DMS153 treated with DMSO at 0.1 percent for 48 hours (cell line): Measurements from ENCODE around the gene PDLIM1.

ENCODE experiments used
- DNase-seq: peaks from one replicate; lab custom pipeline; 2025; ENCODE audit not compliant: unreplicated experiment; lab: John Stamatoyannopoulos, UW

PDLIM1 gene

DNA sequence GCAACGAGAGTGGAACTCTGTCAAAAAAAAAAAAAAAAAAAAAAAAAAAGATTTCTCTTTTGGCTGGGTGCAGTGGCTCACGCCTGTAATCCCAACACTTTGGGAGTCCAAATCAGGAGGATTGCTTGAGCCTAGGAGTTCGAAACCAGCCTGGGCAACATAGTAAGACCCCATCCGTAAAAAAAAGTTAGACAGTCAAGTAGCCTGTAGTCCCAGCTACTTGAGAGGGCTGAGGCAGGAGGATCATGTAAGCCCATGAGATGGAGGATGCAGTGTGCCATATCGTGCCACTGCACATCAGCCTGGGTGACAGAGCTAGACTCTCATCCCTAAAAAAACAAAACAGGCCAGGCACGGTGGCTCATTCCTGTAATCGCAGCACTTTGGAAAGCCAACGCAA, 25.2 kb downstream of the PDLIM1 start:
- DNase-seq, result no peak

DNA sequence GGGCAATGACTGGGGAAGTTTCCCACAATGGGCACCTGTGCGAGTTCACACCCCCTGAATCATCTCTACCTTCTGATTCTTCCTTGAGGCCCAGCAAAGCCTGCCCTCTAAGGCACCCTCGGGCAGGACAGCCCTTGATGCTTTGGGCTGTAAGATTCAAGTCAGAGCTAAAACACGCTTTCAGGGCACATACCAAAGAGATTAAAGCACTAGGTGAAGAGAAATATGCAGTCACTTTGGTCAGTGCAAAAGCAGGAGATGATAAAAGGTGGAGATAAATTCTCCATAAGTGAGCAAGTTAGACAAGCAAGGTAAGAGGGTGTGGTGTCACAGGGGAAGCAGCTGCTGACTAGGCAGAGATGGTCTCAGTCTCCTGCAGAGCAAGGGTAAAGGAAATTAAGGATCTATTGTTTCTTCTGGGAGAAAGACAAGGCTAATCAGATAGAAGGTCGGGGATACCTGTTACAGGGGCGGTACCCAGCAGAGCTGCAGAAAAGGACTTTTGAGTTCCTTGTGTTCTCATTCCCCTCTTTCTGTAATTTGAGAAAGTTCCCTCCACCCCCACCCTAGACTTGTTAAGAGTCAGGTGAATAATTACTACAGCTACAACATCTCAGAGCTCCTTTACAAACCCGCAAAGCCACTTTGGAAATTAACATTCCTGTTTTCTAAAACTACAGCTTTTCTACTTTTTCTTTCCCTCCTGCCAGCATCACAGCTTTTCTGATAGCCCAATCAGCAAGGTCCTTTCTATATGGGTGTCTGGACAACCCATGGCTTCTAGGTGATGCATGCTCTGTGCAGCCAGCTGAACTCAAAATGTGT, 26.4 kb downstream of the PDLIM1 start:
- no peak for DNase-seq

DNA sequence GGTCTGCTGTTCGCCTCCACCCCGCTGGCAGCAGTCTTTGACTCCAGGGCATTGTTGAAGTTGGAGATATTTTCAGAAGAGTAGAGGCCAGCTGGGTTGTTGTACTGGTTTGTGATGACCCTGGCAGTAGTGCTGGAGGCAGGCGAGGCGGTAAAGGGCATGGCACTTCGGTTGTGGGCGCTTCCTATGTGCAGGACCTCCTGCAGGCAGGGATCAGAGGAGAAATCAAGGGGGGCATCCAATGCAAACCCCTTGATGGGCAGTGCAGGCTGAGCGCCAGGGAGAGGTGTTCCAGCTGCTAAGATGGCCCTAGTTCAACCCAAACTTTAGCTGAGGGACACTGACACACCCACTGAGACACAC, 27.0 kb downstream of the PDLIM1 start:
- no peak for DNase-seq

DNA sequence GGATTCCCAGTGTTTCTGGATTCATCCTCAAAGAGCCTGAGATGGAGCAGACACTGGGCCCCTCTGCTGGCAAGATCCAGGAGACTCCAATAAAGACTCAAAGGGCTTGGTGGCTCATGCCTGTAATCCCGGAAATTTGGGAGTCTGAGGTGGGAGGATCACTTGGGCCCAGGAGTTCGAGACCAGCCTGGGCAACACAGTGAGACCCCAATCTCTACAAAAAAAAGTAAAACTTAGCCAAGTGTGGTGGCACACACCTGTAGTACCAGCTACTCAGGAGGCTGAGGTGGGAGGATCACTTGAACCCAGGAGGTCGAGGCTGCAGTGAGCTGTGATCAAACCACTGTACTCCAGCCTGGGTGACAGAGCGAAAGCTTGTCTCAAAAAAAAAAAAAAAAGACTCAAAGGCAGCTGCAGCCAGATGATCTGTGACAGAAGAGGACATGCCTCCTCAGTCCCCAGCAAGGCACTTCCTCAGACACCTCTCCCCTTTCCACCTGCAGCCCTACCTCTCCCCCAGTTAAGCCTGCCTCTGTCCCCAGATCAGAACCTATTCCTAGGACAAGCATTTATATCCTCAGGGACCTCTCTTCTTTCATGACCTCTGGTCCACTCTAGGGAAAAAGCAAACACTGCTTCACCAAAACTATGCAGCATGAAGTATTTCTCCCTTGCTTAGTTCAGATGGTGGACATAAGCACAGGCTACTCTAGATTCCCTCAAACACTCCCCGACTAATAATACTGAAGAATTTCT, 27.9 kb downstream of the PDLIM1 start:
- no peak for DNase-seq

DNA sequence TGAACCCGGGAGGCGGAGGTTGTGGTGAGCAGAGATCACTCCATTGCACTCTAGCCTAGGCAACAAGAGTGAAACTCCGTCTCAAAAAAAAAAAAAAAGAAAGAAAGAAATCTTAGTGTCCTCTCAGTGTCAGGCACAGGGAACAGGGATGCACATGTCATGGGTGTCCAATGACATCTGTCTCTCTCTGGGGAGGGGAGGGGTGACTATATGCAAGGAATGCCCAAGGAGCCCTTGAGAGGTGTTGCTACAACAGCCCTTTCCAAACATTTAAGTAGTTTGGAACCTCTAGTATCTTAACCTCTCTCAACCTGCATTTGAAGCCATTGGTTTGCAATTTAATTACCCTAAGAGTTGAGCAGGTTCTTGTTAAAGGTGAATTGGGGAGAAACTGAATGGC, 28.9 kb downstream of the PDLIM1 start:
- no peak for DNase-seq

DNA sequence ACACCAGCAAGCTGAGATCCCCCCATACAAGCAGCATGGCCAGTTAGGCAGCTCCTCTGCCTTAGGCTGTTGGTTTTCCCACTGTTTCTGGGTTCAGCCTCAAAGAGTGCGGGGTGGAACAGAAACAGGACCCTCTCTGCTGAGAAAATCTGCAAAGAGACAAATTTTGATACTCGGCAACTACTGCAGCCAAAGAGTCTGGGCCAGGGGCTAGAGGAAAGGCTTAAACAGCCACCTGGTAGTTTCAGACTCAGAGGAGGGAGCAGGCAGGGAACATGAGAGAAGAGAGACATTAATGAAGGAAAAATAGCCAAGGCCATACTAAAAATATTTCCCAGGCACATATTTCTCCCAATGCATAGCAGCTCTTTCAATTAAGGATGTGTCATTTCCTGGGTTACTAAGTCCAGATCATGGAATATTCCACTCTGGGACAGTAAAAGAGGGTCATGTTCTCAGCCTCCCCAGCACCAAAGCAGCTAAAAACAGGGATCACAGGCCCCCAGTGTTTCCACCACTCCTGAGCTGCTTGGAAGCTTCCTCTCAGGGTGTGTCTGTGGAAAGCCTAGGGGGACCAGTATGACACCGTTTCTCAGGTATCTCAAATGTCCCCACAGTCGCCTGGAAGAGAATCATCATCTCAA, 29.8 kb downstream of the PDLIM1 start:
- no peak for DNase-seq

DNA sequence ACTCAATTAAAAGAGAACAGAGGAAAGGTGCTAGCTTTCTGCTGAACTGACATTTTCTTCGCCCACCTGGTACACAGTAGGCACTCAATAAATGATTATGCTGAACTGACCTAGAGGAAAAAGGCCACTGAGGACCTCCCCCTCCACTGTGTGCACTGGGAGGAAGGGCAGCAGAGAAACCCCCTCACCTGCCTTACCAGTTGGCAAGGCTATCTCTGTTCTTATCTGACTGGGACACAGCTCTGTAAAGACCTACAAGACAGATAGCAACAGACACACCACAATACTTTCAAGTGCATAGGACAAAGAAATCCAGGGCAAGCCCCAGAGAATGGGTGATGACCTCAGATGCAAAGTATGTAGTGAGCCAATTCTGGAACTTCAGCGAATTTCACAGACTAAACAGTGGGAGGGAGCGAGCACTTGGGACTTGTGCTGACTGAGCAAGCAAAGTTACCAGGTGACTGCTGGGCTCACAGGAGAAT, 30.4 kb downstream of the PDLIM1 start:
- no peak for DNase-seq

DNA sequence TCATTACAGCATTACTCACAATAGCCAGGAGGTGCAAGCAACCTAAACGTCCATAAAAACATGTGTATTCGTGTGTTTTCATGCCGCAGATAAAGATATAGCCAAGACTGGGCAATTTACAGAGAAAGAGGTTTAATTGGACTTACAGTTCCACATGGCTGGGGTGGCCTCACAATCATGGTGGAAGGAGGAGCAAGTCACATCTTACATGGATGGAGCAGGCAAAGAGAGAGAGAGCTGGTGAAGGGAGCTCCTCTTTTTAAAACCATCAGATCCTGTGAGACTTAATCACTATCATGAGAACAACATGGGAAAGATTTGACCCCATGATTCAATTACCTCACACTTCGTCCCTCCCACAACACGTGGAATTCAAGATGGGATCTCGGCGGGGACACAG, 33.0 kb downstream of the PDLIM1 start:
- no peak for DNase-seq

DNA sequence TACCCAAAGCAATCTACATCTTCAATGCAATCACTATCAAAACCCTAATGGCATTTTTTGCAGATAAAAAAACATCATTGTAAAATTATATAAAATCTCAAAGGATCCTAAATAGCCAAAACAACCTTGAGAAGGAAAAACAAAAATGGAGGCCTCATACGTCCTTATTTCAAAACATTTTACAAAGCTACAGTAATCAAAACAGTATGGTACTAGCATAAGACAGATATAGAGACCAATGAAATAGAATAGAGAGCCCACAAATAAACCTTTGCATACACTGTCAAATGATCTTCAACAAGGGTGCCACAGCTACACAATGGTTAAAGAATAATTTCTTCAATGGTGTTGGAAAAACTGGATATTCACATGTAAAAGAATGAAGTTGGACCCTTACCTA, 34.5 kb downstream of the PDLIM1 start:
- no peak for DNase-seq

DNA sequence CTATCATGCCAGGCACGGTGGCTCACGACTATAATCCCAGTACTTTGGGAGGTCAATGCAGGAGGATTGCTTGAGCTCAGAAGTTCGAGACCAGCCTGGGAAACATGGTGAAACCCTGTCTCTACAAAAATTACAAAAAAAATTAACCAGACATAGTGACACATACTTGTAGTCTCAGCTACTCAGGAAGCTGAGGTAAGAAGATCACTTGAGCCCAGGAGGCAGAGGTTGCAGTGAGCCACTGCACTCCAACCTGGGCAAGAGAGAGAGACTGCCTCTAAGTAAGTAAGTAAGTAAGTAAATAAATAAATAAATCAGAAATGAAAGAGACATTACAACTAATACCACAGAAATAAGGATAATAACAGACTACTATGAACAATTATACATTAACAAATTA, 36.2 kb downstream of the PDLIM1 start:
- DNase-seq, result no peak

DNA sequence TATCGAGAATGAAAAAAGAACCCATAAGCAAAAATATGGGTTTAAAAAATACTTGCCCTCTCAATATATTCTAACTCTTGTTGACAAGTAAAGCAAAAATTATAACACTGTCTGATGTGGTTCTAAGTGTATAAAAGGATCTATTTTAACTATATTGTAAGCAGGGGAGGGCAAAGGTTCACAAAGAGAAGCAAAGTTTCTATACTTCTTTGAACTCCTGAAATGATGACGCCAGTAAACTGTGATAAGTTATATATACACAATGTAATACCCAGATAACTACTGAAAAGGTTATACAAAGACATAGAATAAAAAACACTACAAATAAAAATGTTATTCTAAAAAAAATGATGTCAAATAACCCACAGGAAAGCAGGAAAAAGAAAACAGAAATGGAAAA, 37.1 kb downstream of the PDLIM1 start:
- DNase-seq, result no peak

DNA sequence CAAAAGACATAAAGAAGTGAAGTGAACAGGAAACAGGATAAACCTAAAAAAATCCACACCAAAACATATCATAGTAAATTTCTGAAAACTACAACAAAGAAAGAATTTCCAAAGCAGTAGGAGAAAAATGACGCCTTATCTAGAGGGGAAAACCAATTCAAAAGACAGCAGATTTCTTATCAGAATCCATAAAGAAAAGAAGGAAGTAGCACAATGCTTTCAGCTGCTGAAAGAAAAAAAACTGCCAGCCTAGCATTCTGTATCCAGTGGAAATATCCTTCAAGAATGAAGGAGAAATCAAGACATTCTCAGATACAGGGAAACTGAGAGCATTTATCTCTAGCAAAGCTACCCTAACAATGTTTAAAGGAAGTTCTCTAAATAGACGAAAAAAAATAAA, 37.8 kb downstream of the PDLIM1 start:
- DNase-seq, result no peak

DNA sequence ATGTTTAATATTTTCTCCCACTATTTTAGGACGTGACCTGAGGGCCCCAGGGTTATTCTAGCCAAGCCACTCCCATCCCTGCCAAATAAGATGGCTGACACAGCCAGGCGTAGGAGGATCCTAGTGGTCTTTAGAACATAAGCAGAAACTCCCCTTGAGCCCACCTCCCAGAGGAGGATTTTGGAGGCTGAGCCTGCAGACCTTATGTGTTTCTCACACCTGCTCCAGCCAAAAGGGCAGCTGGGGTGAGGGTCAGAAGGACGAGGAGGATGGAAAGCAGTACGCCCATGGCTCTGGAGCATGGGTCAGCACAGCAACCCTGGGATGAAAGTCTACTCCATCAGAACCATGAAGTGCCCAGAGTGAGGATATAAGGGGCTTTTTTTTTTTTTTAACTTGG, 39.9 kb downstream of the PDLIM1 start:
- no peak for DNase-seq

DNA sequence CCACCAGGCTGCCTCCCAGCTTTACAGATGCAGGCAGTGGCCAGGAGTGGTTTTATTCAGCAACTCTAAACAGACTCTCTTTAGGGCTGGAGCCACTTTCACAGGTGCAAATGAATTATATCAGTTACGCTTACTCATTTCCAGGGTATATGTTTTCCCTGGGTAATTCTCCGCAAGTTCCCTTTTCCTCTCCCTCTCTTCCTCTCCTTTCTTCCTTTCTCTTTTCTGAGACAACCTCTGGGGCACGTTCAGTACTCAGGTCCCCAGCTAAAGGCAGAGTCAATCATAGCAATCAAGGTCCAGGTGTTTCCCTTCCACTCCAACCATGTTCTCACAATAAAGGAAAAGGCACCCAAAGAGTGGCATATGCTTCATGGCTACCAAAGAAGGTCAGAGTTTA, 41.3 kb downstream of the PDLIM1 start:
- no peak for DNase-seq

DNA sequence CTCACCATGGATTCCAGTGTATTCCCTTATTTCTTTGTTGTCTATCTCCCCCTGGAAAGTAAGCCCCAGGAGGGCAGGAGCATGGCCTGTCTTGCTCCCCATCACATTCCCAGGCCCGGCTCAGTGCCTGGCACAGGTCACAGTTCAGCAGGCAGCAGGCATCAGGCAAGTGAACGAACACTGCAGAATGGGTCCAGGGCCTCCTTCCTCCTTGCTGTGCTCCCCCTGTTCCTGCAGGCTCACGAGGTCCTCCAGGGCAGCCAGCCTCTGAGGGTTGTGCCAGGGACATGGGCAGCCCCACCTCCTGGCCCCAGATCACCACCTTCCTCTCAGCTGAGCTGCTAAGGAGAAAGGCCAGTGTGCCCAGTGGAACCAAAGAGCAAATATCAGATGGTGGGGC, 41.8 kb downstream of the PDLIM1 start:
- DNase-seq, result no peak

DNA sequence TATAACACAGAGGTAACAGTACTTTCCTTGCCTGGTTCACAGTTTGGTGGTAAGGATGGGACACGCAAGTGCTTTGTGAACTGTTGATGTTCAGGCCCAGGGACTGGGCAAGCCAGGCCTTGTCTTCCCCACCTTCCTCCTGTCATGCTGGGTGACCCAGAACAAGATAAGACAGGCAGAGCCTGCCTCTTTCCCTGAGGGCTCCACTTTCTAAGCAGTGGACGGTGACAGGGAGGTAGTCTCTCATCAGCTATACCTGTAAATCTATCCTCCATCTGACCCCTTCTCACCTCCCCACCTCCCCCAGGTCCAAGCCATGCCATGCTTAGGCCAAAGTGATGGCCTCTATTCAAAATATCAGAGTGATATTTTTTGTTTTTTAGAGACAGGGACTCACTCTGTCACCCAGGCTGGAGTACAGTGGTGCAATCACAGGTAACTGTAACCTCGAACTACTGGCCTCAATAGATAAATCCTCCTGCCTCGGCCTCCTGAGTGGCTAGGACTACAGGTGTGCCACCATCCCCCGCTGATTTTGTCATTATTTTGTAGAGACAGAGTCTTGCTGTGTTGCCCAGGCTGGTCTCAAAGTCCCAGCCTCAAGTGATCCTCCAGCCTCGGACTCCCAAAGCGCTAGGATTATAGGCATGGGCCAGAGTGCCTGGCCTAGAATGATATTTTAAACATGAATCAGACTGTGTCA, 42.8 kb downstream of the PDLIM1 start:
- no peak for DNase-seq

DNA sequence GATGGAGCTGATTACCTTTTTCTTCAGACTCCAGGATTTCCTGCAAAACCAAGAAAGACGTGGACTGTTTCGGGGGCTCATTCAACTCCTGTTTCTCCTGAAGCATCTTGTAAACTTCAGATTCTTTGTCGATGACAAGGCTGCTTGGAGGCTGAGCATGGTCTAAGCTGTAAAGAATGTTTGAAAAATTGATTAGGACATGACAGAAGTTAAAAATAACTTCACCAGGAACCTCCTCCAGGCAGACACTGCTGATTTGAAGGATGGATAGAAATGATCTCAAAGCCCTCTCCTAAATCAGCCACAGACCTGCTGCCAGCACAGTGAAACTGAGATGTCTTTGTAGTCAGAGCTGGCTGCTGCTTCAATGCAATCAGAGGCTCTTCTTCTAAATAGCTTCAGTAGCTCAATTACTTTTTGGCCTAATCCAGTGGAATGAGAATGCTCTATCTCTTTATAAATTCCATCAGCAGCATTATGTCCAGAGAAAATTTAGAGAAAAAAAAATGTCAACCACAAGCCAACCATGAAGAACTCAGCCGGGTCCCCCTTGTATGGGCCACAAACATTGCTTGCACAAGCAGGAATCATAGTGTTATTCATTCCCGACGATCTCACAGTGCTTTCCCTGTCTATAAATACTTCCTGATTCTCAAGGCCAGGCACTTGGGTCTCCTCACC, 43.5 kb downstream of the PDLIM1 start:
- no peak for DNase-seq

DNA sequence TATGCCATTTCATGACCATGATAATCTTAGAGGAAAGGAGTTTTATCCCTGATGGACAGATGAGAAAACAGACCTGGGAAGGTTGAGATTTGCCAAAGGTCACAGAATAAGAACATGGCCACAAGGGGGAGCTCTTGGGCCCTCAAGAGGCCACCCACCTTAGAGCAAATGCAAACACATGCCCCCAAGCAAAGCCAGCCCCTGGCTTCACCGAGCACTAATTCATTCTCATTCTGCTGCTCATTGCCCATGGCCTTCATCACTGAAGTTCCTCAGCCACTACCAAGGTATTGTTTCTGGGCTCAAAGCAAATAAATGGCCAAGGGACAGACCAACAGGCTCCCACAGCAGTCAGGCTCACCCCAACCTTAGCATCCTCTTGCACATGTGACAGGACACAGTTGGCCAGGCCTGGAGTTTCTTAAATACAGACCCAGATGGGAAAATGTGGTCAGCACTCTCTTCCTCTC, 44.2 kb downstream of the PDLIM1 start:
- DNase-seq, result peak; percentile 36

DNA sequence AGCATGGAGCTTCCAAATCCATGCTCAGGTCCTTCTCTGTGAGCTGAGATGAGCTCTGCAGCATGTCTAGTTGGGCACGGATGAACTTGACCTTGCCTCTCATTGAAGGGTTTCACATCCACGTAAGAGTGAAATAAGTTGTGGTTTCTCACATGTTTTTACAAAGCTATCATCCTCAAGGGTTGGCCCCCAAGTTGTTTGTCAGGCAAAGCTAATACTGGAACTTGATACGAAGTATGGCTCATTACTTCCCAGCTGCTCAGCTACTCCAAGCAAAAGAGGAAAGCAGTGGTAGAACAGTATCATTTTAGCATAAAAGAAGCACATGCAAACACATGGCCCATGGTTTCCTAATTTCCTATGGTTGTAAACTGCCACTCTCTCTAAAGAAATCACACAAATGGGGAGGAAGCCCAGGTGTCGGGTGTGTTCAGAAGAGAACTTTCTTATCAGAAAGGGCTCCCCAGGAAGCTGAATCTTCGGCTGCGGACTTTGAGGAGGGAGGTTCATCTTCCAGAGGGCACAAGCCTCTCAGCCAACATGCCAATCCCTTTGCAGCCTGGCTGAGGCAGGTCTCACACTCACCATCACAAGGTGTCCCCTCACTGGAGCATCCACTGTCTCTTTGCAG, 45.3 kb downstream of the PDLIM1 start:
- DNase-seq, result no peak

DNA sequence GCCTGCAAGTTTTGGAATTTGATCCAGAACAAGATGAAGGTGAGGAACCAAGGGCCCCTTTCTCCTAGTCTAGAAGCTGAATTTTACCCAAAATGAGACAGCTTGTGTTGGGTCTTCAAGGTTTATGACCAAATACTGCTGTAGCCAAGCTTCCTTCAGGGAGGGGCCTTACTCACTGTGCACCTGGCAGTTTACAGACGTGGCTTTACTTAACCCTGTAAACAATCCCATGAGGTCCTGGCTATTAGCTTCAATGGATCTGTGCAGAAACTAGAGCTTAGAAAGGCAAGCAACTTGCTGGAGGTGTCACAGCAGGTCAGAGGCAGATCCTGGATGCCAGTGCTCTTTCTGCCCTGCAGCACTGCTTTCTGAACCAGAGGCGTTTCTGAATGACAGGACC, 46.7 kb downstream of the PDLIM1 start:
- DNase-seq, result no peak
